Measurements from ENCODE around the gene CAD. TPM values are rescaled to one million over a fixed set of nuclear protein-coding genes. Genes with fewer than 3 reads are reported as not detected.

CAD gene
- total RNA-seq, 1 experiment from 2014 or later = 86.4 TPM

DNA sequence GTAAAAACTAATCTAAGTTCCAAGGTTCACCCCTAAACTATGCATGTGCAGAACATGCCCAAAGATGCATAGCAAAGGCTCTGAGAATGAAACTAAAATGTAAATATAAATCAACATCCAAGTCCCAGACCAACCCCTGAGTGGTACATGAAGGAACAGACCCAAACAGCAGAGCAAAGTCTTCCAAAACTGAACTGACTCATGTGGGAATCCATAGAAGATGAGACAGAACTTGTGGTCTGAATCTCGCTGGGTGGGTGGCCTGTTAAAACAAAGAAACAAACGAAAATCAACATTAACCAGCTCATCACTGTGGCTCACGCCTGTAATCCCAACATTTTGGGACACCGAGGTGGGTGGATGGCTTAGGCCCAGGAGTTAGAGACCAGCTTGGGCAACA, 34.8 kb upstream of the CAD start:
- Histone ChIP-seq H3K4me3 (ENCODE audit: low read depth, low read length) (no peak overlapping the region), H3K9me3 (no peaks in the 10 kb centered on the region), H3K4me1 (peaks cover 5% of the 10 kb centered on the region), H3K36me3 (ENCODE audit: control insufficient read depth, insufficient read depth, low read length) (no peaks in the 10 kb centered on the region), H3K27me3 (replicated peaks; ENCODE audit: control insufficient read depth, insufficient read depth, low read length) (no peaks in the 10 kb centered on the region)
- Mint-ChIP-seq H3K27ac (ENCODE audit: unreplicated experiment) (no peak overlapping the region), H3K27me3 (ENCODE audit: insufficient read depth, unreplicated experiment) (no peaks in the 10 kb centered on the region), H3K36me3 (ENCODE audit: insufficient read depth, unreplicated experiment) (no peaks in the 10 kb centered on the region), H3K4me1 (ENCODE audit: low read depth, unreplicated experiment) (peaks cover 8% of the 10 kb centered on the region), H3K4me3 (ENCODE audit: unreplicated experiment) (no peak overlapping the region), H3K9me3 (ENCODE audit: unreplicated experiment) (no peaks in the 10 kb centered on the region)
- ChIA-PET POLR2A (no interaction called here), CTCF (no interaction called here)
- no peak for DNase-seq
- BruUV-seq (replicated peaks) = no TSS peak
- TF ChIP-seq, protein P1, sequence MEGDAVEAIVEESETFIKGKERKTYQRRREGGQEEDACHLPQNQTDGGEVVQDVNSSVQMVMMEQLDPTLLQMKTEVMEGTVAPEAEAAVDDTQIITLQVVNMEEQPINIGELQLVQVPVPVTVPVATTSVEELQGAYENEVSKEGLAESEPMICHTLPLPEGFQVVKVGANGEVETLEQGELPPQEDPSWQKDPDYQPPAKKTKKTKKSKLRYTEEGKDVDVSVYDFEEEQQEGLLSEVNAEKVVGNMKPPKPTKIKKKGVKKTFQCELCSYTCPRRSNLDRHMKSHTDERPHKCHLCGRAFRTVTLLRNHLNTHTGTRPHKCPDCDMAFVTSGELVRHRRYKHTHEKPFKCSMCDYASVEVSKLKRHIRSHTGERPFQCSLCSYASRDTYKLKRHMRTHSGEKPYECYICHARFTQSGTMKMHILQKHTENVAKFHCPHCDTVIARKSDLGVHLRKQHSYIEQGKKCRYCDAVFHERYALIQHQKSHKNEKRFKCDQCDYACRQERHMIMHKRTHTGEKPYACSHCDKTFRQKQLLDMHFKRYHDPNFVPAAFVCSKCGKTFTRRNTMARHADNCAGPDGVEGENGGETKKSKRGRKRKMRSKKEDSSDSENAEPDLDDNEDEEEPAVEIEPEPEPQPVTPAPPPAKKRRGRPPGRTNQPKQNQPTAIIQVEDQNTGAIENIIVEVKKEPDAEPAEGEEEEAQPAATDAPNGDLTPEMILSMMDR (IDR thresholded peaks at IDR 0.05; ENCODE audit: insufficient read depth in 1 of 2, low read depth in 1 of 2, low read length in 1 of 2, severe bottlenecking in 1 of 2, unreplicated experiment in 1 of 2) = no peak
- intact Hi-C loops (cut with micrococcal nuclease; ENCODE audit: unreplicated experiment) = no loop called here

DNA sequence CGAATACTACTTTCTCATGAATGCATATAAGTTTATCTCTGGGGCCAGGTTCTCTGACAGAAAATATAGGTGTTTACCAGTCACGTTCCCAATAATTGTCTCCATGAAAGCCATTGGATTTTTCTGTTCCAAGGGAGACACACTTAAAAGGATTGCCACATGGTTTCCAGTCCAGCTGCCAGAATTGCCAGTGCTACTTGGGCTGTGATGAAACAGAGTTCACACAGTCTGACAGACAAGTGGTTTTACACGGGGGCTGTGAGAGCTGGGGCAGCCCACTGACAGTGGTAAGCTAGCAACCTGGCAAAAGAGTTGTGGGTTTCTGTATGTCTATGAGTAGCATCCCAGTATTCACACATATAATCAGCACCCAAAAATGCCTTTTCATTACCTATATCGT, 33.1 kb upstream of the CAD start:
- no TSS peak for BruUV-seq (replicated peaks)
- H3K27ac Mint-ChIP-seq (ENCODE audit: unreplicated experiment) = no peak overlapping the region

DNA sequence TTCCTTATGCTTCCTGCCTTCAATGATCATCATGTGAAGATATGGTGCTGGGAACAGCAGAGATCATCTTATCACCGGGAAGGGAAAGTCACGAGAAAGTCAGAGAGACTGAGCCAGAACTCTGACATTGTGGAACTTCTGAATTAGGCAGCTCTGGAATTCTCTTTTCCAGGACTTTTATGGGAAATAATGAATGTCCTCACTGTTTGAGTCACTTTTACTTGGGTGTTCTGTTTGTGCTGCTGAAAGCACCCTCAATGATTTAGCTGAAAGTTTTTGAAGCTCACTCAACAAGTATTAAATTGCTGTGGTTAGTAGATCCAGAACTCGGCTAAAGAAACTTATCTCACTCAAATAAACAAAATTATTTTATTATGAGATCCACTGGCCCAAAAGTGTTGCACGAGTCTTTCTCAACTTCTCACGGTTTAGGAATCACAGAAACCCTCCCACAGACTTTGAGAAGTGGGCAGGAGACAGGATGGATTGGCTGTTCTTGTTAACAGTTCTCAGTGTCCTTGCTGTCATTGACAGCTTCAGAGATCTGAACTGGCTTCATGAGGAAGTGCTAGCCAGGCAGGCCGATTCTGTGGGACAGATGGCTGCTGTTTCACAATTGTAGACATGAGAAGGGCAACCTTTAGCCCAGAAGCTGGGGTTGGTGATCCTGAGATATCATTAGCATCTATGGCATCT, 31.7 kb upstream of the CAD start:
- BruUV-seq (replicated peaks) = no TSS peak
- Mint-ChIP-seq H3K9me3 (ENCODE audit: unreplicated experiment) (no peaks in the 10 kb centered on the region), H3K27me3 (ENCODE audit: insufficient read depth, unreplicated experiment) (no peaks in the 10 kb centered on the region), H3K4me3 (ENCODE audit: unreplicated experiment) (no peak overlapping the region), H3K4me1 (ENCODE audit: low read depth, unreplicated experiment) (peaks cover 8% of the 10 kb centered on the region), H3K36me3 (ENCODE audit: insufficient read depth, unreplicated experiment) (no peaks in the 10 kb centered on the region), H3K27ac (ENCODE audit: unreplicated experiment) (no peak overlapping the region)
- peaks cover 5% of the 10 kb centered on the region for H3K4me1 ChIP-seq
- H3K36me3 ChIP-seq (ENCODE audit: control insufficient read depth, insufficient read depth, low read length) = no peaks in the 10 kb centered on the region
- H3K9me3 ChIP-seq = no peaks in the 10 kb centered on the region
- DNase-seq = no peak
- ChIA-PET CTCF (interaction anchor here (1.1 kb wide), 1 partner anchor 89 kb away, joined by 3 read pairs; no protein-coding TSS in a partner anchor), POLR2A (no interaction called here)
- TF ChIP-seq, protein P1 (IDR thresholded peaks at IDR 0.05; ENCODE audit: insufficient read depth in 1 of 2, low read depth in 1 of 2, low read length in 1 of 2, severe bottlenecking in 1 of 2, unreplicated experiment in 1 of 2) = no peak
- H3K4me3 ChIP-seq (ENCODE audit: low read depth, low read length) = no peak overlapping the region
- intact Hi-C loops (cut with micrococcal nuclease; ENCODE audit: unreplicated experiment) = no loop called here
- no peaks in the 10 kb centered on the region for H3K27me3 ChIP-seq (replicated peaks; ENCODE audit: control insufficient read depth, insufficient read depth, low read length)

More for the DNA sequence above, 33.1 kb upstream of the CAD start:
- Histone ChIP-seq H3K4me1 (peaks cover 5% of the 10 kb centered on the region), H3K4me3 (ENCODE audit: low read depth, low read length) (no peak overlapping the region), H3K9me3 (no peaks in the 10 kb centered on the region), H3K27me3 (replicated peaks; ENCODE audit: control insufficient read depth, insufficient read depth, low read length) (no peaks in the 10 kb centered on the region), H3K36me3 (ENCODE audit: control insufficient read depth, insufficient read depth, low read length) (no peaks in the 10 kb centered on the region)
- H3K36me3 Mint-ChIP-seq (ENCODE audit: insufficient read depth, unreplicated experiment) = no peaks in the 10 kb centered on the region
- TF ChIP-seq, protein P1 (IDR thresholded peaks at IDR 0.05; ENCODE audit: insufficient read depth in 1 of 2, low read depth in 1 of 2, low read length in 1 of 2, severe bottlenecking in 1 of 2, unreplicated experiment in 1 of 2) = no peak
- CTCF ChIA-PET = no interaction called here
- no peak overlapping the region for H3K4me3 Mint-ChIP-seq (ENCODE audit: unreplicated experiment)
- H3K9me3 Mint-ChIP-seq (ENCODE audit: unreplicated experiment) = no peaks in the 10 kb centered on the region
- intact Hi-C loops (cut with micrococcal nuclease; ENCODE audit: unreplicated experiment) = no loop called here
- POLR2A ChIA-PET = no interaction called here
- DNase-seq = no peak
- H3K4me1 Mint-ChIP-seq (ENCODE audit: low read depth, unreplicated experiment) = peaks cover 8% of the 10 kb centered on the region
- H3K27me3 Mint-ChIP-seq (ENCODE audit: insufficient read depth, unreplicated experiment) = no peaks in the 10 kb centered on the region
